T-helper 2 cell (primary cell): ENCODE data around the gene OR52A1.

ENCODE experiments used
- DNase-seq, 5 experiments: peaks; one replicate each; pipeline versions ENCODE4 v3.0.0 to v3.0.0-alpha.2; 2012 to 2022

Gene OR52A1

GRCh38 chr11:5131584-5132335, 22.8 kb downstream of the OR52A1 start:
- DNase-seq: no peak

GRCh38 chr11:5129457-5129877, 25.1 kb downstream of the OR52A1 start:
- DNase-seq: no peak

GRCh38 chr11:5124891-5125620, 29.5 kb downstream of the OR52A1 start:
- DNase-seq: no peak

- DNase-seq: peak in 3 of 5 experiments; percentile 0 to 43 (median 12)
Observed at GRCh38 chr11:5123802-5124521, 30.6 kb downstream of the OR52A1 start.

- DNase-seq: no peak
Observed at GRCh38 chr11:5118893-5119292, 35.7 kb downstream of the OR52A1 start.

- no peak for DNase-seq
Observed at GRCh38 chr11:5117588-5117987, 37.0 kb downstream of the OR52A1 start.

- DNase-seq: no peak
Observed at GRCh38 chr11:5115339-5115738, 39.2 kb downstream of the OR52A1 start.

GRCh38 chr11:5107285-5107684, 47.3 kb downstream of the OR52A1 start:
- no peak for DNase-seq

GRCh38 chr11:5103066-5103465, 51.5 kb downstream of the OR52A1 start:
- DNase-seq: no peak

- no peak for DNase-seq
Observed at GRCh38 chr11:5102246-5102645, 52.3 kb downstream of the OR52A1 start.

- DNase-seq: no peak
Observed at GRCh38 chr11:5096011-5096410, 58.5 kb downstream of the OR52A1 start.
